B cell (primary cell): ENCODE results near the gene BST1. TPM values are rescaled to one million over a fixed set of nuclear protein-coding genes. Genes with fewer than 3 reads are reported as not detected.

Experiments
- ATAC-seq: fragments of 200-7000 bp; cut with Tn5 transposase; one replicate; pipeline ENCODE4 v1.10.0; 2021; ENCODE audit warnings: low read depth, mild to moderate bottlenecking, moderate number of reproducible peaks, moderate library complexity
- CTCF ChIA-PET: fragments of 350-600 bp; sonication (Branson Sonifier 250); formaldehyde crosslinking; loops from one replicate; lab custom pipeline; 2021; ENCODE audit warnings: antibody characterized with exemption, inconsistent platforms; lab: Charles Lee
- POLR2A ChIA-PET: fragments of 350-600 bp; sonication (Branson Sonifier 250); formaldehyde crosslinking; loops from one replicate; lab custom pipeline; 2021; ENCODE audit warnings: antibody characterized with exemption; lab: Charles Lee
- DNase-seq: peaks from one replicate; pipeline ENCODE4 v3.0.0; 2013
- H2AFZ ChIP-seq: 2 replicates; pipeline ENCODE4 v1.6.1; 2012; ENCODE audit warnings: mild to moderate bottlenecking, low read depth, low read length; ENCODE audit not compliant: insufficient read depth, poor library complexity, severe bottlenecking
- H3K27ac ChIP-seq, 2 donors: 1 replicate in 1 of 2; 2 replicates in 1 of 2; pipeline ENCODE4 v1.5.1; 2012 to 2013; ENCODE audit warnings: low read length in 2 of 2, mild to moderate bottlenecking in 2 of 2, moderate library complexity in 1 of 2
- H3K27me3 ChIP-seq, 4 experiments: fragments of 200-600 bp in 1 of 4; sonication (generic) in 1 of 4; replicated peaks in 1 of 4; 1 replicate in 2 of 4; 2 replicates in 2 of 4; pipeline versions ENCODE4 v1.6.1 to v1.7.0; 2013 to 2016; ENCODE audit warnings: low read length in 3 of 4, mild to moderate bottlenecking in 2 of 4, mixed read lengths in 1 of 4, moderate library complexity in 1 of 4; ENCODE audit not compliant: insufficient read depth in 4 of 4, control insufficient read depth in 3 of 4; ENCODE audit errors: control extremely low read depth in 1 of 4
- H3K36me3 ChIP-seq, 2 experiments: replicated peaks in 1 of 2; 1 replicate in 1 of 2; 2 replicates in 1 of 2; pipeline versions ENCODE4 v1.6.1 to v1.7.1; 2013; ENCODE audit warnings: low read length in 1 of 2; ENCODE audit not compliant: insufficient read depth in 2 of 2, control insufficient read depth in 1 of 2; ENCODE audit errors: control extremely low read depth in 1 of 2, extremely low read depth in 1 of 2
- H3K4me1 ChIP-seq, 2 donors: fragments of 200-600 bp in 1 of 2; sonication (generic) in 1 of 2; 1 replicate in 1 of 2; 2 replicates in 1 of 2; pipeline versions ENCODE4 v1.5.1 to v1.6.1; 2013 to 2017; ENCODE audit warnings: low read length in 2 of 2; ENCODE audit not compliant: control insufficient read depth in 2 of 2, insufficient read depth in 2 of 2
- H3K4me2 ChIP-seq: replicated peaks from 2 replicates; pipeline ENCODE3; 2012; ENCODE audit warnings: mild to moderate bottlenecking, low read depth, low read length; ENCODE audit not compliant: poor library complexity, severe bottlenecking
- H3K4me3 ChIP-seq, 5 experiments: fragments of 200-600 bp in 1 of 5; sonication (generic) in 1 of 5; 1 replicate in 3 of 5; 2 replicates in 2 of 5; pipeline versions ENCODE4 v1.5.1 to v1.7.0; 2011 to 2016; ENCODE audit warnings: low read length in 4 of 5, mild to moderate bottlenecking in 4 of 5, low read depth in 2 of 5, control low read depth in 1 of 5, moderate library complexity in 1 of 5; ENCODE audit not compliant: insufficient read depth in 1 of 5; ENCODE audit errors: control extremely low read depth in 1 of 5, extremely low read depth in 1 of 5
- H3K79me2 ChIP-seq: fragments of 200-600 bp; sonication (generic); one replicate; pipeline ENCODE4 v1.6.0; 2016; ENCODE audit warnings: low read length; ENCODE audit not compliant: control insufficient read depth, insufficient read depth
- H3K9ac ChIP-seq: fragments of 200-600 bp; sonication (generic); 2 replicates; pipeline ENCODE4 v1.6.1; 2017; ENCODE audit warnings: mild to moderate bottlenecking, low read length, moderate library complexity
- H3K9me3 ChIP-seq, 3 donors: one replicate each; pipeline versions ENCODE4 v1.6.1 to v1.7.1; 2013; ENCODE audit warnings: low read length in 2 of 3; ENCODE audit not compliant: control insufficient read depth in 2 of 3, insufficient read depth in 1 of 3; ENCODE audit errors: control extremely low read depth in 1 of 3
- H4K20me1 ChIP-seq: 2 replicates; pipeline ENCODE4 v1.6.0; 2012; ENCODE audit warnings: mild to moderate bottlenecking, low read length; ENCODE audit not compliant: insufficient read depth, control insufficient read depth, poor library complexity, severe bottlenecking
- H3K27ac Mint-ChIP-seq: one replicate; pipeline ENCODE4 v1.8.0; 2021; ENCODE audit warnings: mixed read lengths
- H3K27me3 Mint-ChIP-seq: one replicate; pipeline ENCODE4 v1.8.0; 2021; ENCODE audit warnings: mixed read lengths
- H3K4me1 Mint-ChIP-seq: one replicate; pipeline ENCODE4 v1.8.0; 2021; ENCODE audit warnings: mixed read lengths
- H3K4me3 Mint-ChIP-seq: one replicate; pipeline ENCODE4 v1.8.0; 2021; ENCODE audit warnings: mixed read lengths
- H3K9me3 Mint-ChIP-seq: one replicate; pipeline ENCODE4 v1.8.0; 2022; ENCODE audit warnings: mixed read lengths; ENCODE audit not compliant: insufficient read depth
- EZH2 ChIP-seq: IDR thresholded peaks from 2 replicates; pipeline ENCODE4 v1.6.1; 2012; ENCODE audit warnings: borderline replicate concordance, low read depth, mild to moderate bottlenecking, moderate library complexity, low read length; ENCODE audit not compliant: insufficient read depth, poor library complexity, severe bottlenecking
- WGBS: methylation state at CpG from one replicate; pipeline ENCODE4 v1.1.5; 2013; ENCODE audit warnings: missing lambda C conversion rate; ENCODE audit not compliant: insufficient coverage; 5-methylcytosine and 5-hydroxymethylcytosine counted together
- intact Hi-C: fragments of 100-400 bp; cut with micrococcal nuclease; formaldehyde crosslinking; loops from one replicate; pipeline ENCODE4 v1.10.0; 2022
- polyA plus RNA-seq: library from polyadenylated mRNA; depleted of rRNA; stranded (reverse); fragments of >200 nt; gene quantifications from 2 replicates; pipeline ENCODE4 v1.2.3, GENCODE V29; 2012
- total RNA-seq, 2 donors: library from RNA; stranded (reverse); fragments of 120-200 nt in 1 of 2; gene quantifications; 1 replicate in 1 of 2; 2 replicates in 1 of 2; pipeline versions ENCODE4 v1.2.3 to v1.2.4, GENCODE V29; 2013 to 2022
- TF ChIP-seq, protein P1 (sequence below): fragments of 200-600 bp; IDR thresholded peaks from one replicate; pipeline ENCODE4 v1.8.0; 2022; ENCODE audit warnings: antibody characterized with exemption, mild to moderate bottlenecking

Gene BST1
- total and polyA plus RNA-seq, 2 donors (not counting 1 experiment from before 2014, with no cell fraction given): 0.32 to 1.00 TPM

DNA sequence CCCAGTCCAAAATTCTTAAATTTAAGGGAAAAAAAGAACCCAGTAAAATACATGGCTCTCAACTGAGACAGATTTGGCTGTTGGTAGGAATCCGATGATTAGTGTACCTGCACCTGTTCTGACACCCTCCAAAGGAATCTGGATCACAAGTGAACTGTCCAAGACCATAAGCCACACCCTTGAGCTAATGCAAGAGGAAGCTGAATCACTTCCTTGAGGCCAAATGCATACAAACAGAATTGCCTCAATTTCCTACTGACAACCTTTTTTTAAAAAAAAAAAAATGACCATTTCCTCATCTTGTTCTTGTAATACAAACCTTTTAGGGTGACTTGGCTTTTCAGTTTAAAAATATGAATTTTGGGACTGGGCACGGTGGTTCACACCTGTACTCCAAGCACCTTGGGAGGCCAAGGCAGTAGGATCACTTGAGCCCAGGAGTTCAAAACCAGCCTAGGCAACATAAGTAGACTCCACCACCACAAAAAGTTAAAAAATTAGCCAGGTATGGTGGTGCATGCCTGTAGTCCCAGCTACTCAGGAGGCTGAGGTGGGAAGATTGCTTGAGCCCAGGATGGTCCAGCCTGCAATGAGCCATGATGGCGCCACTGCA lies 37.0 kb upstream of the BST1 start:
- intact Hi-C loops: no loop called here
- ChIA-PET CTCF (interaction anchor here (0.9 kb wide), 1 partner anchor 93 kb away, joined by 4 read pairs; no protein-coding TSS in a partner anchor), POLR2A (no interaction called here)
- Histone ChIP-seq H3K27me3 (no peaks in the 10 kb centered on the region), H3K4me2 (no peak overlapping the region), H3K9ac (no peak overlapping the region), H2AFZ (no peak overlapping the region), H3K36me3 (no peaks in the 10 kb centered on the region), H4K20me1 (no peaks in the 10 kb centered on the region), H3K4me1 (peaks cover 6 to 8% of the 10 kb centered on the region in 2 donors), H3K79me2 (no peaks in the 10 kb centered on the region), H3K9me3 (no peaks in the 10 kb centered on the region), H3K4me3 (no peak overlapping the region), H3K27ac (no peak overlapping the region)
- H3K4me1 Mint-ChIP-seq: peaks cover 8% of the 10 kb centered on the region
- no CpG with 5 or more reads among the region's 3 CpGs for WGBS
- H3K27ac Mint-ChIP-seq: no peak overlapping the region
- TF ChIP-seq, protein P1, sequence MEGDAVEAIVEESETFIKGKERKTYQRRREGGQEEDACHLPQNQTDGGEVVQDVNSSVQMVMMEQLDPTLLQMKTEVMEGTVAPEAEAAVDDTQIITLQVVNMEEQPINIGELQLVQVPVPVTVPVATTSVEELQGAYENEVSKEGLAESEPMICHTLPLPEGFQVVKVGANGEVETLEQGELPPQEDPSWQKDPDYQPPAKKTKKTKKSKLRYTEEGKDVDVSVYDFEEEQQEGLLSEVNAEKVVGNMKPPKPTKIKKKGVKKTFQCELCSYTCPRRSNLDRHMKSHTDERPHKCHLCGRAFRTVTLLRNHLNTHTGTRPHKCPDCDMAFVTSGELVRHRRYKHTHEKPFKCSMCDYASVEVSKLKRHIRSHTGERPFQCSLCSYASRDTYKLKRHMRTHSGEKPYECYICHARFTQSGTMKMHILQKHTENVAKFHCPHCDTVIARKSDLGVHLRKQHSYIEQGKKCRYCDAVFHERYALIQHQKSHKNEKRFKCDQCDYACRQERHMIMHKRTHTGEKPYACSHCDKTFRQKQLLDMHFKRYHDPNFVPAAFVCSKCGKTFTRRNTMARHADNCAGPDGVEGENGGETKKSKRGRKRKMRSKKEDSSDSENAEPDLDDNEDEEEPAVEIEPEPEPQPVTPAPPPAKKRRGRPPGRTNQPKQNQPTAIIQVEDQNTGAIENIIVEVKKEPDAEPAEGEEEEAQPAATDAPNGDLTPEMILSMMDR: no peak
- ATAC-seq (no peak), DNase-seq (no peak)
- H3K9me3 Mint-ChIP-seq: no peaks in the 10 kb centered on the region
- no peaks in the 10 kb centered on the region for H3K27me3 Mint-ChIP-seq
- H3K4me3 Mint-ChIP-seq: no peak overlapping the region

DNA sequence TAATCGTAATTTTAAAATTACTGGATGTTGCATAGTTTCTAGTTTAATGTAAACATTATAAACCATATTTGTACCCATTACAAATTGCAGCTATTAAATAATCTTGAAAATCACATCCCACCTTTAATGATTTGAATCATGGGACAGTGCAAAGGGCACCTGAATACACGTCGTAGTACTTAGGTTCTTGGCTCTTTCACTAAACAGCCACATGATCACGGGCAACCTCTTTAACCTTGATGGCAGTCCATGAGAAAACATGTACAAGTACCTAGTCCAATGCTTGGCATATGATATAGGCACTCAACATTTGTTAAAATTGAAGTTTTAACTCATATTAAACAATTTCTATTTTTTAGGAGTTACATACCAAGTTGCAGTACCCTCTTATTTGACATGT lies 35.9 kb upstream of the BST1 start:
- peaks cover 18% of the 10 kb centered on the region for H3K4me1 Mint-ChIP-seq
- ATAC-seq (no peak), DNase-seq (no peak)
- Histone ChIP-seq H3K4me2 (no peak overlapping the region), H3K27me3 (no peaks in the 10 kb centered on the region), H3K36me3 (no peaks in the 10 kb centered on the region), H3K4me1 (peaks cover 8 to 9% of the 10 kb centered on the region in 2 donors), H2AFZ (no peak overlapping the region), H3K4me3 (no peak overlapping the region), H4K20me1 (no peaks in the 10 kb centered on the region), H3K27ac (no peak overlapping the region), H3K9ac (no peak overlapping the region), H3K79me2 (no peaks in the 10 kb centered on the region), H3K9me3 (no peaks in the 10 kb centered on the region)
- TF ChIP-seq, protein P1: no peak
- no peak for TF ChIP-seq EZH2
- H3K27me3 Mint-ChIP-seq: no peaks in the 10 kb centered on the region
- intact Hi-C loops: no loop called here
- no peak overlapping the region for H3K4me3 Mint-ChIP-seq
- H3K9me3 Mint-ChIP-seq: no peaks in the 10 kb centered on the region
- POLR2A ChIA-PET: no interaction called here
- 100% methylated on average over 3 of the region's 4 CpGs for WGBS
- CTCF ChIA-PET: interaction anchor here (0.9 kb wide), 2 partner anchors 12 to 94 kb away, joined by 3 to 4 read pairs; partner anchors contain the start of gene FBXL5
- H3K27ac Mint-ChIP-seq: no peak overlapping the region
